Activated CD4-positive, alpha-beta T cell treated with anti-CD3 and anti-CD28 coated beads, Interleukin-2, Interleukin-6, amounts not matched to agents 100 ng/mL and 50 ng/mL, durations not matched to agents 16 hours and 8 hours (primary cell): Measurements from ENCODE around the gene SAMD14.

Experiments used
- DNase-seq: peaks from one replicate; pipeline ENCODE4 v3.0.0-alpha.2; 2020

The SAMD14 gene

GRCh38 chr17:50165066-50165465 is 35.1 kb upstream of the SAMD14 start:
- DNase-seq = no peak

- DNase-seq = no peak
Observed at GRCh38 chr17:50164697-50164988, 34.7 kb upstream of the SAMD14 start.

- DNase-seq = no peak
Observed at GRCh38 chr17:50163843-50164696, 34.1 kb upstream of the SAMD14 start.

GRCh38 chr17:50162466-50163254 is 32.7 kb upstream of the SAMD14 start:
- DNase-seq = no peak

- DNase-seq = no peak
Observed at GRCh38 chr17:50161911-50162288, 31.9 kb upstream of the SAMD14 start.

- peak; percentile 98 for DNase-seq
Observed at GRCh38 chr17:50161023-50161910, 31.3 kb upstream of the SAMD14 start.

- peak; percentile 30 for DNase-seq
Observed at GRCh38 chr17:50157891-50158290, 27.9 kb upstream of the SAMD14 start.

- no peak for DNase-seq
Observed at GRCh38 chr17:50155115-50155819, 25.3 kb upstream of the SAMD14 start.

GRCh38 chr17:50154604-50155003 is 24.6 kb upstream of the SAMD14 start:
- DNase-seq = no peak

- no peak for DNase-seq
Observed at GRCh38 chr17:50153650-50154575, 24.0 kb upstream of the SAMD14 start.

- no peak for DNase-seq
Observed at GRCh38 chr17:50152736-50153135, 22.8 kb upstream of the SAMD14 start.

GRCh38 chr17:50151937-50152547 is 22.1 kb upstream of the SAMD14 start:
- DNase-seq = peak; percentile 76

GRCh38 chr17:50151041-50151936 is 21.3 kb upstream of the SAMD14 start:
- peak; percentile 95 for DNase-seq

- no peak for DNase-seq
Observed at GRCh38 chr17:50150354-50151040, 20.5 kb upstream of the SAMD14 start, which contains the start of gene PPP1R9B. PPP1R9B (minus strand) TSS chr17:50150677; CDS start chr17:50150513, 164 bp downstream.

- DNase-seq = peak; percentile 66
Observed at GRCh38 chr17:50149417-50150353, 19.7 kb upstream of the SAMD14 start.

- DNase-seq = no peak
Observed at GRCh38 chr17:50149091-50149416, 19.1 kb upstream of the SAMD14 start.

- peak; percentile 78 for DNase-seq
Observed at GRCh38 chr17:50148226-50149090, 18.5 kb upstream of the SAMD14 start.
